ENCODE measurements around the gene COL6A2. TPM values are rescaled to one million over a fixed set of nuclear protein-coding genes. Genes with fewer than 3 reads are reported as not detected.

COL6A2 gene
- total RNA-seq, 1 experiment from 2014 or later = 129 TPM

GRCh38 chr21:46066591-46067331, 31.2 kb upstream of the COL6A2 start:
- Histone ChIP-seq H2AK5ac (ENCODE audit: insufficient read length, low read length) (no peak overlapping the region), H2BK5ac (ENCODE audit: insufficient read length, low read length) (no peak overlapping the region), H4K8ac (replicated peaks; ENCODE audit: insufficient read length, low read depth, low read length) (no peak overlapping the region), H3K9me3 (ENCODE audit: control insufficient read depth, low read depth, low read length) (peaks cover 17% of the 10 kb centered on the region), H3K18ac (ENCODE audit: insufficient read length, low read depth, low read length) (no peak overlapping the region), H3K79me1 (ENCODE audit: insufficient read depth, low read depth, low read length, poor library complexity, severe bottlenecking) (no peaks in the 10 kb centered on the region), H3K23ac (ENCODE audit: insufficient read length, low read depth, low read length) (no peak overlapping the region), H3K27ac (ENCODE audit: insufficient read length, low read depth, low read length) (no peak overlapping the region), H3K4me1 (ENCODE audit: insufficient read depth, low read length) (no peaks in the 10 kb centered on the region), H3K23me2 (ENCODE audit: insufficient read length, low read depth, low read length, poor library complexity, severe bottlenecking) (no peaks in the 10 kb centered on the region), H3T11ph (ENCODE audit: low read length) (no peak overlapping the region), H4K5ac (ENCODE audit: insufficient read length, low read depth, low read length) (no peak overlapping the region), H3K9ac (ENCODE audit: extremely low read depth, insufficient read length, low read length) (no peak overlapping the region), H3K27me3 (ENCODE audit: insufficient read depth, low read length) (no peaks in the 10 kb centered on the region), H2BK120ac (ENCODE audit: low read depth, low read length, poor library complexity, severe bottlenecking) (no peak overlapping the region), H2BK12ac (ENCODE audit: insufficient read length, low read depth, low read length) (no peak overlapping the region), H4K91ac (ENCODE audit: insufficient read length, low read depth, low read length) (no peak overlapping the region), H3K79me2 (ENCODE audit: insufficient read depth, low read length) (no peaks in the 10 kb centered on the region), H3K4me2 (ENCODE audit: insufficient read depth, insufficient read length, low read length) (no peak overlapping the region), H3K14ac (ENCODE audit: insufficient read depth, low read length) (no peak overlapping the region), H4K20me1 (ENCODE audit: control insufficient read depth, insufficient read depth, insufficient read length) (no peaks in the 10 kb centered on the region), H3K4ac (ENCODE audit: low read depth, low read length) (no peak overlapping the region), H2BK15ac (ENCODE audit: low read depth, low read length) (no peak overlapping the region), H2BK20ac (ENCODE audit: low read depth, low read length, poor library complexity, severe bottlenecking) (no peak overlapping the region), H2AFZ (ENCODE audit: low read length) (no peak overlapping the region), H3K56ac (ENCODE audit: insufficient read length, low read depth, low read length) (no peak overlapping the region)
- H3K4me1 Mint-ChIP-seq = peaks cover 9 to 14% of the 10 kb centered on the region in 2 experiments
- WGBS (ENCODE audit: extremely low coverage, insufficient read length, low lambda C conversion rate) = no CpG with 5 or more reads among the region's 29 CpGs
- H3K4me3 Mint-ChIP-seq = no peak overlapping the region
- H3K27ac Mint-ChIP-seq = peak overlapping the region in 1 of 3 experiments; percentile 71; a peak in 1 of 7 replicates
- DNase-seq = peak; percentile 40
- TF ChIP-seq CTCF (conservative IDR thresholded peaks at IDR 0.05) = no peak
- H3K27me3 Mint-ChIP-seq (ENCODE audit: low read depth) = peaks cover 26% of the 10 kb centered on the region
- H3K36me3 Mint-ChIP-seq (ENCODE audit: insufficient read depth in 1 of 3, low read depth in 3 of 3) = peaks cover 7 to 21% (median 9%) of the 10 kb centered on the region in 3 experiments
- peaks cover 26% of the 10 kb centered on the region in 2 experiments for H3K9me3 Mint-ChIP-seq

All from H9 (cell line).